Measurements from ENCODE around the gene MSLN. TPM values are rescaled to one million over a fixed set of nuclear protein-coding genes. Genes with fewer than 3 reads are reported as not detected.
A peak's percentile ranks its signal among the peaks of the same experiment; 100 is the strongest.

Gene MSLN
- total and polyA plus RNA-seq, 2 donors (not counting 3 experiments of a cell fraction or from before 2014, with no cell fraction given) = not detected

DNA sequence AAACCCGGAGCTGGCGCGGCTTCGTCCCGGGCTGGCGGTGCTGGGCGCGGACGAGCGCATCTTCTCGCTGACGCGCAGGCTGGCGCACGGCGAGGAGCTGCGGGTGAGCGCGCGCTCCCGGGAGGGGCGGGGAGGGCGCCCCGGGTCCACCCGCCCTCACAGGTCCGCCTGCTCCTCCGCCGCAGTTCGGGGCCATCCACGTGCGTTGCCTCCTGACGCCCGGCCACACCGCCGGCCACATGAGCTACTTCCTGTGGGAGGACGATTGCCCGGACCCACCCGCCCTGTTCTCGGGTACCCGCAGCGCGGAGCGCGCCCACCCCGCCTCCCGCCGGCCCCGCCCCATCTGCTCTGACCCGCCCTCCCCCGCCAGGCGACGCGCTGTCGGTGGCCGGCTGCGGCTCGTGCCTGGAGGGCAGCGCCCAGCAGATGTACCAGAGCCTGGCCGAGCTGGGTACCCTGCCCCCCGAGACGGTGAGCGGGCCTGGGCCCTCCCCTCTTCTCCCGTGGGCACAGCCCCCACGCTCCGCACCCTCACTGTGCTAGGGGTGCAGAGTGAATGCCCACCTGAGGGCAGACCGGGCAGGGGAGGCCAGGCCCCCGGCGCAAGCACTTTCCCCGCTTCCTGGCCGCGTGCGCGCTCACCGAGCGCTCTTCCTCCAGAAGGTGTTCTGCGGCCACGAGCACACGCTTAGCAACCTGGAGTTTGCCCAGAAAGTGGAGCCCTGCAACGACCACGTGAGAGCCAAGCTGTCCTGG lies 32.2 kb upstream of the MSLN start:
- TF ChIP-seq, protein P1, sequence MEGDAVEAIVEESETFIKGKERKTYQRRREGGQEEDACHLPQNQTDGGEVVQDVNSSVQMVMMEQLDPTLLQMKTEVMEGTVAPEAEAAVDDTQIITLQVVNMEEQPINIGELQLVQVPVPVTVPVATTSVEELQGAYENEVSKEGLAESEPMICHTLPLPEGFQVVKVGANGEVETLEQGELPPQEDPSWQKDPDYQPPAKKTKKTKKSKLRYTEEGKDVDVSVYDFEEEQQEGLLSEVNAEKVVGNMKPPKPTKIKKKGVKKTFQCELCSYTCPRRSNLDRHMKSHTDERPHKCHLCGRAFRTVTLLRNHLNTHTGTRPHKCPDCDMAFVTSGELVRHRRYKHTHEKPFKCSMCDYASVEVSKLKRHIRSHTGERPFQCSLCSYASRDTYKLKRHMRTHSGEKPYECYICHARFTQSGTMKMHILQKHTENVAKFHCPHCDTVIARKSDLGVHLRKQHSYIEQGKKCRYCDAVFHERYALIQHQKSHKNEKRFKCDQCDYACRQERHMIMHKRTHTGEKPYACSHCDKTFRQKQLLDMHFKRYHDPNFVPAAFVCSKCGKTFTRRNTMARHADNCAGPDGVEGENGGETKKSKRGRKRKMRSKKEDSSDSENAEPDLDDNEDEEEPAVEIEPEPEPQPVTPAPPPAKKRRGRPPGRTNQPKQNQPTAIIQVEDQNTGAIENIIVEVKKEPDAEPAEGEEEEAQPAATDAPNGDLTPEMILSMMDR (IDR thresholded peaks at IDR 0.05; ENCODE audit: extremely low read depth in 1 of 2, insufficient read depth in 1 of 2, low read depth in 1 of 2, low read length in 2 of 2) = no peak
- no peak for TF ChIP-seq FOS (IDR thresholded peaks at IDR 0.05; ENCODE audit: borderline replicate concordance, insufficient read depth, low read length)
- TF ChIP-seq JUN (IDR thresholded peaks at IDR 0.05; ENCODE audit: borderline replicate concordance, insufficient read depth, insufficient read length, low read depth) = no peak
- peak; percentile 46 for TF ChIP-seq MYC (IDR thresholded peaks at IDR 0.05; ENCODE audit: low read depth, low read length)
- no peak for TF ChIP-seq EZH2 (IDR thresholded peaks at IDR 0.05; ENCODE audit: borderline replicate concordance, low read depth, low read length, severe bottlenecking)
- peak; percentile 17 for TF ChIP-seq POLR2A (IDR thresholded peaks at IDR 0.05; ENCODE audit: low read depth, low read length)
- TF ChIP-seq, protein P2, sequence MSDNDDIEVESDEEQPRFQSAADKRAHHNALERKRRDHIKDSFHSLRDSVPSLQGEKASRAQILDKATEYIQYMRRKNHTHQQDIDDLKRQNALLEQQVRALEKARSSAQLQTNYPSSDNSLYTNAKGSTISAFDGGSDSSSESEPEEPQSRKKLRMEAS (IDR thresholded peaks at IDR 0.05; ENCODE audit: insufficient read depth, insufficient read length) = peak; percentile 68
- peak; percentile 39 for TF ChIP-seq POLR2AphosphoS5 (IDR thresholded peaks at IDR 0.05; ENCODE audit: insufficient read depth, low read depth, low read length)
- TF ChIP-seq GATA2 (IDR thresholded peaks at IDR 0.05; ENCODE audit: insufficient read depth, insufficient read length, low read depth, low read length) = no peak
- no peak overlapping the region for H3K27ac ChIP-seq (ENCODE audit: insufficient read depth, low read depth, low read length)
- H3K9me1 ChIP-seq (replicated peaks; ENCODE audit: control insufficient read depth, extremely low read depth, insufficient read depth, low read length) = no peaks in the 10 kb centered on the region
- peaks cover 4 to 7% of the 10 kb centered on the region in 2 experiments for H3K36me3 ChIP-seq (ENCODE audit: control insufficient read depth in 2 of 2, extremely low read depth in 1 of 2, insufficient read depth in 2 of 2, low read length in 2 of 2)
- no peaks in the 10 kb centered on the region for H4K20me1 ChIP-seq (replicated peaks; ENCODE audit: control insufficient read depth, extremely low read depth, insufficient read depth, low read length)
- ChIA-PET CTCF (interaction anchor here (0.6 to 5.7 kb wide), 6 partner anchors 8 to 60 kb away, joined by 3 to 34 read pairs (median 6); partner anchors contain the start of genes CHTF18, METRN and RPUSD1), POLR2A (interaction anchor here (0.6 to 0.7 kb wide), 2 partner anchors 53 to 170 kb away, joined by 3 to 4 read pairs; partner anchors contain the start of gene RHBDL1)
- DNase-seq (ENCODE audit: low read depth, low spot score) (peak; percentile 55), FAIRE-seq (peak; percentile 67)
- peak overlapping the region; percentile 38 for H3K4me2 ChIP-seq (ENCODE audit: insufficient read depth, low read length)
- BruUV-seq (replicated peaks) = no TSS peak
- H3K4me3 ChIP-seq (replicated peaks in 1 of 3; ENCODE audit: insufficient read depth in 1 of 3, low read depth in 1 of 3, low read length in 3 of 3) = peak overlapping the region in 2 of 3 experiments; percentile 19 to 44
- no peaks in the 10 kb centered on the region for H3K79me2 ChIP-seq (ENCODE audit: control insufficient read depth, insufficient read depth, low read length)
- intact Hi-C loops (cut with micrococcal nuclease) = loop anchor here (2.0 kb wide), 1 partner anchor 14 kb away; the partner anchor contains the start of gene METRN
- H3K27me3 ChIP-seq (ENCODE audit: control insufficient read depth in 2 of 2, insufficient read depth in 2 of 2, low read length in 2 of 2) = no peaks in the 10 kb centered on the region
- no peaks in the 10 kb centered on the region for H3K9me3 ChIP-seq (replicated peaks; ENCODE audit: control insufficient read depth, insufficient read depth, low read length)
- dilution Hi-C loops (cut with MboI; ENCODE audit: extremely low pct_ligation_motif_present, low sequenced_read_pairs) = no loop called here
- peak overlapping the region; percentile 37 for H2AFZ ChIP-seq (ENCODE audit: low read depth, low read length)
- H3K9ac ChIP-seq (replicated peaks; ENCODE audit: extremely low read depth, insufficient read depth, low read length) = no peak overlapping the region
- peaks cover 13% of the 10 kb centered on the region for H3K4me1 ChIP-seq (ENCODE audit: control insufficient read depth, extremely low read depth, insufficient read depth, low read length)

All from endothelial cell of umbilical vein (primary cell).